HEK293 (cell line): Measurements from ENCODE around the gene KRT16.

ENCODE experiments used
- SP3 ChIP-seq: fragments of 450-650 bp; formaldehyde crosslinking; IDR thresholded peaks from 2 replicates; pipeline ENCODE4 v1.5.1; 2016; ENCODE audit warnings: missing biosample characterization, missing genetic modification characterization
- ZFP37 ChIP-seq: fragments of 450-650 bp; formaldehyde crosslinking; IDR thresholded peaks from 2 replicates; pipeline ENCODE4 v1.5.1; 2016; ENCODE audit warnings: missing biosample characterization, missing genetic modification characterization
- ZNF121 ChIP-seq: fragments of 450-650 bp; formaldehyde crosslinking; IDR thresholded peaks from 2 replicates; pipeline ENCODE4 v1.5.1; 2016; ENCODE audit warnings: missing biosample characterization, missing genetic modification characterization
- ZNF423 ChIP-seq: fragments of 450-650 bp; formaldehyde crosslinking; IDR thresholded peaks from 2 replicates; pipeline ENCODE4 v1.5.1; 2016; ENCODE audit warnings: missing biosample characterization, missing genetic modification characterization
- TF ChIP-seq, protein P1 (sequence below): fragments of 450-650 bp; formaldehyde crosslinking; IDR thresholded peaks from 2 replicates; pipeline ENCODE4 v1.5.1; 2016; ENCODE audit warnings: missing biosample characterization, missing genetic modification characterization

DNA sequence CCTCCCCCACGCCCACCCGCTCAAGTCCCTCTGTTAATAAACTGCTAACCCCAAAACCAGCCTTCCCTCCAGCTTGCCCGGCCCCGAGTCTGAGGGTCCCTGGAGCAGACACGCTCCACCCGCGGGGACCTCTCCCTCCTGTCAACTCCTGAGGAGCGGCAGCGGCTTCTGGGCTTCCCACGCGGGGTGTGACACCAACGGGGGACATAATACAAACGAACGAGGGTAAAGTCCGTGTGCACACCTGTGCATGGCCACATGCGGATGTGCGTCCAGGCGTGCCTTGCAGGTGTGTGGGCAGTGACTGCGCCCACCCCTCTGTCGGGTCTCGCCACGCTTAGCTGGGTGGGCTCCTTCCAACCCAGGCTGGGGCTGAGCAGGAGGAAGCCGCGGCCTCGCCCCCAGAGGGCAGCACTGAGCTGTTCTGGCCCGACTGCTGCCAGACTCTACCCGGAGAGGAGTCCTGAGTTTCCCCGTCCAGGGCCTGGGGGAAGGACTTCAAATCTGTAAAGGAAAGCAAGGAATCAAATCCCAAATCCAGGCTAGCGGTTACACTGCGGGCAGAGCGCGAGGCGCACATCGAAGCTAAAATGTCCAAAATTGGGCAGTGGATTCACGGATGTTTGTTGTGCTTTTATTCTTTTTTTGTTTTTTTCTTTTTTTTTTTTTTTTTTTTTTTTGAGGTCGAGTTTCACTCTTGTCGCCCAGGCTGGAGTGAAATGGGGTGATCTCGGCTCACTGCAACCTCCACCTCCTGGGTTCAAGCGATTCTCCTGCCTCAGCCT, 36.0 kb upstream of the KRT16 start:
- TF ChIP-seq, protein P1, sequence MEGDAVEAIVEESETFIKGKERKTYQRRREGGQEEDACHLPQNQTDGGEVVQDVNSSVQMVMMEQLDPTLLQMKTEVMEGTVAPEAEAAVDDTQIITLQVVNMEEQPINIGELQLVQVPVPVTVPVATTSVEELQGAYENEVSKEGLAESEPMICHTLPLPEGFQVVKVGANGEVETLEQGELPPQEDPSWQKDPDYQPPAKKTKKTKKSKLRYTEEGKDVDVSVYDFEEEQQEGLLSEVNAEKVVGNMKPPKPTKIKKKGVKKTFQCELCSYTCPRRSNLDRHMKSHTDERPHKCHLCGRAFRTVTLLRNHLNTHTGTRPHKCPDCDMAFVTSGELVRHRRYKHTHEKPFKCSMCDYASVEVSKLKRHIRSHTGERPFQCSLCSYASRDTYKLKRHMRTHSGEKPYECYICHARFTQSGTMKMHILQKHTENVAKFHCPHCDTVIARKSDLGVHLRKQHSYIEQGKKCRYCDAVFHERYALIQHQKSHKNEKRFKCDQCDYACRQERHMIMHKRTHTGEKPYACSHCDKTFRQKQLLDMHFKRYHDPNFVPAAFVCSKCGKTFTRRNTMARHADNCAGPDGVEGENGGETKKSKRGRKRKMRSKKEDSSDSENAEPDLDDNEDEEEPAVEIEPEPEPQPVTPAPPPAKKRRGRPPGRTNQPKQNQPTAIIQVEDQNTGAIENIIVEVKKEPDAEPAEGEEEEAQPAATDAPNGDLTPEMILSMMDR (tag by site-specific recombination), result peak; percentile 93
- TF ChIP-seq SP3 (tag by site-specific recombination), result no peak
- 0 out of 2 replicates have a peak, but pooled peaks have one; percentile 21 for TF ChIP-seq ZFP37
- TF ChIP-seq ZNF121 (tag by site-specific recombination), result no peak
- no peak for TF ChIP-seq ZNF423
